Stimulated activated CD8-positive, alpha-beta memory T cell treated with anti-CD3 and anti-CD28 coated beads, Interleukin-2, amount 100 ng/mL, for 1 hour (primary cell): ENCODE data around the gene GUCD1.

Experiments
- DNase-seq, 2 donors: peaks; one replicate each; pipeline ENCODE4 v3.0.0-alpha.2; 2020; ENCODE audit warnings: low read depth in 2 of 2

The GUCD1 gene

DNA sequence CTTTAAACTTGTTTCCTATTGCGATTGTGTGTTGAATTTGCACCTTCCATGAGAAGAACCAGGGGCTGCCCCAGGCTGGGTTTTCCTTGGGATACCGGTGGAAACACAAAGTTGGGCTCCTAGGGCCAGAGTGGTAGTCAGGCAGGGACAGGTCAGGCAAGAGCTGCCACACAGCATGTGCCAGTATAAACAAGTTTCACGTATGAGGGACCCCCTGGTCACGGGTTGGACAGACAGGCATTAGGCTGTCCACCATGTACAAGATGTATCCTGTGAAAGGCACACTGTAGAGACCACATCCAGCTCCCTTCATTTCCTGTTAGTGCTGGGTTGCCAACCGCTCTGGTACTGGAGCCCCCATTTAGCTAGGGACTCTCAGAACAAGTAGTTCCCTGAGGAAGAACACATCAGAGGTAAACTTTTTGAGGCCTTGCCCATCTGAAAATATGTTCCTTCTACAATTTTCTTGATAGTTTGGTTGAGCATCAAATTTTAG, 51.0 kb downstream of the GUCD1 start:
- DNase-seq = no peak

DNA sequence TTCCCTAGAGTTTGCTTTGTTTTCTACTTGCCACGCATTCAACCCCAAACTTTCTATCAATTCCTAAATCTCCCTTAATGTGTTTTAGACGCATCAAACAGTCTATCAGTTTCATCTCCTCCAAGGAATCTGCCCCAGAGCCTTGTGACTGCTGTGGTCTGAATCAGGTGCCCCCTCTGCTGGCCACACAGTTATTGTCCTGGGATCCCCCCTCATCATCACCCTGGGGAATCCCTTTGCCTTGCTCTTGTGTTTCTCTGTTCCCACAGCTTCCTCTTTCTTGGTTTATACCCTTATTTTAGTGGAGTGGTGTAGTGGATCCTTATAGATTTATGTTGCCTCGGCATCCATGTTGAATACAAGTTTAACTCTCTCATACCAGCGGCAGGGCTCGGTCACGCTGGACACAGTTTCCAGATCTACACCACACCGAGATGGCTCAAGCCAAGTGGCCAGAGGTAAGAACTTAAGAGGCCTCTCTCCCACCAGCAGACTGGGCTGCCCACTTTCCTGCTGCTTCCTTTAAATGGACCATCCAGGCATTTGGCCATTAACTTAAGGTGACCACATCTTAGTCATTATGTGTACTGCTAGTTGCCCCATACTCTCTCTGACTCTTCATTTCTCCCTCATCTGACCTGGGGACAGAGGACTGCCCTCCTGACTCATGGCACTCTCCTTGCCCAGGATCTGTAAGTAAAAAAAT, 51.6 kb downstream of the GUCD1 start:
- peak; percentile 39 to 42 for DNase-seq

DNA sequence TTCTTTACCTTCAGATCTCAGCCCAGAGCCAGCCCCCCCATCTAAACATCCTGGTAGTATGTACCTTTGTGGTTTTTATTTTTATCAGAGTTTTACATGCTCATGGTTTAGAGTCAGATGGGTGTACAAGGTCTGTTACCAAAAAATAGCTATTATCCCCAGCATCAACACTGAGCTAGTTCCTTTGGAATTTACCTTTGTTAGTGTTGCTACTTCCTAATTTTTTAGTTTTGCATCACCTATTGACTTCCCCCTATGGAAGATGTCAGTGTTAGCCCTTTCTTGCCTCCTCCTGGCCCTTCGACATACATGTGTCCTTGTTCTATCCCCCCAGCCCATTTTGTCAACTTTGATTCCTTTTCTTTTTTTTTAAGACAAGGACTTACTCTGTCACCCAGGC, 52.4 kb downstream of the GUCD1 start:
- DNase-seq = no peak

- DNase-seq = no peak
Measured at GRCh38 chr22:24502034-24502433, 52.9 kb downstream of the GUCD1 start.

GRCh38 chr22:24501301-24502005, 53.5 kb downstream of the GUCD1 start:
- no peak for DNase-seq

DNA sequence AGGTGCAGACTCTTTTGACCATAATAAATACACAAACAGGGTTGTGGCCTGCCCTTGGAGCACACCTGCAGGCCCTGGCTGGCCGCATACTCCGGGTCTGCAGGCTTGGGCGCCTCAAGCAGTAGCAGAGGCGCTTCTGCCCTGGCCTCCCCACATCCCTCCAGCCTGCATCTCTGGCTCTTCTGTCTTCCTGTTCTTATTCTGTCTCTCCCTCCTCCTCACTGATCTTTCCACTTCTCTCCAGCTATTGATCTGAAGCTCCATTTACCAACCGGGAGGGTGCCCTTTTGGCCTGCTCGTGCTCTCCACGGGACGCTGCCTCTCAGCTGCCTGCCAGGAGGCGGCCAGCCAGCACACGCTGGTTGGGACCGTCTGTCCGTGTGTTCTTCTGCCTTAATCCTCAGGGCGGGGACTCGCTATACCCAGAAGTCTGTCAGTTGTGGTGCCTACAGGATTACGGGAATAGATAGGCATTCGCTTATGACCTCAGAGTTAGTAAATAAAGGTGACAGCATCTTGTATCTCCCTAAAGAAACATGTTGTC, 54.6 kb downstream of the GUCD1 start:
- no peak for DNase-seq

GRCh38 chr22:24499706-24500276, 55.1 kb downstream of the GUCD1 start:
- DNase-seq = no peak

DNA sequence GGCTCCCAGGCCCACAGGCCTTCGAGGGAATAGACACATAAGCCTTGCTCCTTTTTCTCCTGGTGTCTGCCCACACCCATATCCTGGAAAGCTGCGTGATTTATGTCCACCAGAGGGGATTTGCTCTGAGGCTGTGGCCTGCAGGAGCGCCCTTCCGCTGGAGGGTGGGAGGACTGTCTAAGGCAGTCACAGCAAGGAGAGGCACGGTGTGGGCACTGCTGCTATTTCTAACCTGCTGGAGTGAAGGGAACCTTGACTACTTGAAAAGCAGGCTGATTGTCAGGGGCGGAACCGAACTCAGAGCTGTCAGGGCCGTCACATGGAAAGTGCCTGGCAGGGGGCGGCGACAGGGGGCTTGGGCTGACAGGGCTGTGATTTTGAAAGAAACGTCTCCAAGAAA, 56.1 kb downstream of the GUCD1 start:
- no peak for DNase-seq

- no peak for DNase-seq
Measured at GRCh38 chr22:24497841-24498258, 57.1 kb downstream of the GUCD1 start.

DNA sequence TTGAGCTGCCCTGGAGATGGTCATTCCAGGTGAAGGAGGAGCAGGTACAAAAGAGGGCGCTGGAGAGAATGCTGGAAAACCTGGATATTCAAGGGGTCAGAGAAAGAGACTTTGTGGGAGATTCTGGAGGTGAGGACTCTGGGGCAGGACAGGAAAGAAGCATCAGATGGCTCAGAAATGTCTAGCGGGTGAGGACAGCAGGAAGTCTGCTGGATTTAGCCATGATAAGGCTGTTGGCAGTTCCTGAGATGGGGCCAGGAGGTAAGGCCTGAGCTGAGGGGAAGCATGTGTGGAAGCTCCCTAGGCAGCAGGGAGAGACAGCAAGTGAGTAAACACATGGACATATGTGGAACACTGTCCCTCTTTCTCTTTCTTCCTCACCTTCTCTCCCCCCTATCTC, 58.3 kb downstream of the GUCD1 start:
- DNase-seq = no peak

DNA sequence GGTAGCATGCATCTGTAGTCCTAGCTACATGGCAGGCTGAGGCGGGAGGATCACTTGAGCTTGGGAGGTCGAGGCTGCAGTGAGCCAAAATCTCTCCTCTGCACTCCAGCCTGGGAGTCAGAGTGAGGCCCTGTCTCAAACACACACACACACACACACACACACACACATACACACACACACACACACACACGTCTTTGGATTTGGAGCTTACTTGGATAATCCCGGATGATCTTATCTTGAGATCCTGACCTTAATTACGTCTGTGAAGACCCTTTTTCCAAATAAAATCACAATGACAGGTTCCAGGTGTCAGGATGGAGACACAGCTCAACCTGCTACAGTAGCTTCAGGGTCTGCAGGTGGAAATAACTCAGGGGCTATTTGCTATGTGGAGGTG, 58.7 kb downstream of the GUCD1 start:
- DNase-seq = no peak

GRCh38 chr22:24495365-24495675, 59.6 kb downstream of the GUCD1 start:
- DNase-seq = no peak

GRCh38 chr22:24494528-24495364, 60.2 kb downstream of the GUCD1 start, which contains the start of gene UPB1:
Gene UPB1, plus strand, starts transcription at chr22:24495332. Its CDS starts 72 bp downstream, at chr22:24495404.
- DNase-seq = no peak

GRCh38 chr22:24494167-24494527, 60.8 kb downstream of the GUCD1 start:
- no peak for DNase-seq

GRCh38 chr22:24492391-24492790, 62.5 kb downstream of the GUCD1 start:
- no peak for DNase-seq
